GM06990 (cell line): ENCODE measurements around the gene THBS4.
"Not testable (repeated sequence)": the region's sequence is repeated elsewhere in the genome, so short reads cannot be mapped to it uniquely, and the experiment has no call there.

Experiments
- DNase-seq: peaks from one replicate; pipeline ENCODE4 v3.0.0-alpha.2; 2011; ENCODE audit not compliant: insufficient read length; ENCODE audit errors: extremely low read depth
- H3K27me3 ChIP-seq: replicated peaks from 2 replicates; pipeline ENCODE4 v1.6.0; 2011; ENCODE audit warnings: low read length; ENCODE audit not compliant: control insufficient read depth, insufficient read depth
- H3K36me3 ChIP-seq: 2 replicates; pipeline ENCODE4 v1.5.1; 2011; ENCODE audit warnings: low read length; ENCODE audit not compliant: control insufficient read depth, insufficient read depth
- H3K4me3 ChIP-seq: replicated peaks from 2 replicates; pipeline ENCODE4 v1.5.1; 2011; ENCODE audit warnings: low read depth, mild to moderate bottlenecking, control low read depth, low read length
- CTCF ChIP-seq: IDR thresholded peaks from 2 replicates; pipeline ENCODE4 v1.5.1; 2011; ENCODE audit warnings: low read length, control low read depth, mild to moderate bottlenecking, inconsistent platforms; ENCODE audit not compliant: insufficient read depth, poor library complexity, severe bottlenecking

THBS4 gene

GRCh38 chr5:80105698-80106439 is 70.7 kb downstream of the THBS4 start:
- no peak for TF ChIP-seq CTCF
- H3K36me3 ChIP-seq: no peaks in the 10 kb centered on the region
- no peaks in the 10 kb centered on the region for H3K27me3 ChIP-seq
- no peak overlapping the region for H3K4me3 ChIP-seq
- DNase-seq: no peak

- TF ChIP-seq CTCF: no peak
- no peaks in the 10 kb centered on the region for H3K36me3 ChIP-seq
- DNase-seq: no peak
- no peaks in the 10 kb centered on the region for H3K27me3 ChIP-seq
- H3K4me3 ChIP-seq: no peak overlapping the region
Observed at GRCh38 chr5:80106916-80107315, 71.8 kb downstream of the THBS4 start.

- Histone ChIP-seq H3K27me3 (no peaks in the 10 kb centered on the region), H3K36me3 (no peaks in the 10 kb centered on the region), H3K4me3 (no peak overlapping the region)
- TF ChIP-seq CTCF: no peak
- no peak for DNase-seq
Observed at GRCh38 chr5:80109646-80110478, 74.7 kb downstream of the THBS4 start.

- not testable (repeated sequence) for DNase-seq, H3K36me3 ChIP-seq, H3K4me3 ChIP-seq, H3K27me3 ChIP-seq
Observed at GRCh38 chr5:80111376-80111990, 76.3 kb downstream of the THBS4 start.

GRCh38 chr5:80114860-80115259 is 79.7 kb downstream of the THBS4 start:
- DNase-seq: no peak
- no peaks in the 10 kb centered on the region for H3K27me3 ChIP-seq
- H3K4me3 ChIP-seq: no peak overlapping the region
- H3K36me3 ChIP-seq: no peaks in the 10 kb centered on the region
- no peak for TF ChIP-seq CTCF

- Histone ChIP-seq H3K36me3 (no peaks in the 10 kb centered on the region), H3K27me3 (no peaks in the 10 kb centered on the region), H3K4me3 (no peak overlapping the region)
- no peak for TF ChIP-seq CTCF
- no peak for DNase-seq
Observed at GRCh38 chr5:80116000-80116399, 80.9 kb downstream of the THBS4 start.
